Measurements from ENCODE around the gene NPB.

NPB gene

DNA sequence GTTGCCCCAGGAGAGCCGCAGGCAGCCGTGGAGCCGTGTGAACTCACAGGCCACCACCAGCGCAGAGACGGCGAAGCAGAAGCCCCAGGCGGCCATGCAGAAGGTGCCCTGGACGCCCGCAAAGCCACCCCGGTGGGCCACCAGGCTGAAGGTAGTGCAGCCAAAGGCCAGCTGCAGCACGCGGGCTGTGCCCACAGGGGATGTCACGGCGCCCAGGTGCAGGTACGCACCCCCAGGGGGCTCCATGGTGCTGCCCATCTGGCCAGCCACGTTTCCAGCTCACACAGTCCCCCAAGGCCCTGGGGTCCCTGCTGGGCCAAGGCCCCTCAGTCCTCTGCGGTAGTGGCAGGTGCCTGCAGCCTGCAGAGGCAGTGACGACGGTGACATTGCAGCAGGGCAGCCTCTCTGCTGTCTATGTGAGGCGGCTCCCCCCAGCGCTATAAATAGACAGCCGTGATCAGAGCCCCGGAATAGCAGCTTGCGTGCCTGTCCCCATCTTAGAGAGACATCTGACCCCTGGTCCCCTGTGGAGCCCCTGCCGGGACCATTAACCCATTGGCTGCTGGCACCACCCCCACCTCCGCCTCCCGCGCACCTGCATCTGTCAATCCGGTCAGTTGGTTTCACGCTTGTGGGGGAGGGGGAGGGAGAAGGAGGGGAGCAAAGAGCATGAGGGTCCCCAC, 39.6 kb downstream of the NPB start:
- no peak for DNase-seq (ENCODE audit: low spot score)

DNA sequence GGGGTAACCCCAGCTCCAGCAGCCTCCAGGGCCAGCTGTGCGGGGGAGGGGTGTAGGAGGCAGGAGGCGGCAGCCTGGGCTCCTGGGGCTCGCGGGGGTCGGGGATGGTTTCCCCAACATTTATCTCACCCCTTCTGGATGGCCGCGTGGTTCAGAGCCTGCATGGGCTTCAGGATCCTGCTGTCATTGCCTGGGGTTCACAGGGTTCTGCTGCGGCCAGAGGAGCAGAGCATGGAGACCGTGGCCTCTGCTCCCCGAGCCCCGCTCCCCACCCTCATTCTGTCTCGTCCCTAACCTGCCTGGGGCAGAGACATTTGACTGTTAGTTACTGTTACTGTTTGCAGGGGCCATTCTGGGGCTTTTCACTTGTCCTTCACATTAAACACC, 40.1 kb downstream of the NPB start:
- no peak for DNase-seq (ENCODE audit: low spot score)

DNA sequence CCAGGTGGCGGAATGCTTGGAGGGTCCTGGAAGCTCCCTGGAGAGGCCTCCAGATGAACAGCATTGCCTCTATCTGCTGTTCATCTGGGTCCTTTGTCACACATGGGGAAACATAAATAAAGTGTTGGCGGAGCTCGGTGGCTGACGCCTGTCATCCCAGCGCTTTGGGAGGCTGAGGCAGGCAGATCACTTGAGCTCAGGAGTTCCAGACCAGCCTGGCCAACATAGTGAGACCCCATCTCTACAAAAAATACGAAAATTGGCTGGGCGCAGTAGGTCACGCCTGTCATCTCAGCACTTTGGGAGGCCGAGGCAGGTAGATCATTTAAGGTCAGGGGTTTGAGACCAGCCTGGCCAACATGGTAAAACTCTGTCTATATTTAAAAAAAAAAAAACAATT, 42.8 kb downstream of the NPB start:
- DNase-seq (ENCODE audit: low spot score), result no peak

DNA sequence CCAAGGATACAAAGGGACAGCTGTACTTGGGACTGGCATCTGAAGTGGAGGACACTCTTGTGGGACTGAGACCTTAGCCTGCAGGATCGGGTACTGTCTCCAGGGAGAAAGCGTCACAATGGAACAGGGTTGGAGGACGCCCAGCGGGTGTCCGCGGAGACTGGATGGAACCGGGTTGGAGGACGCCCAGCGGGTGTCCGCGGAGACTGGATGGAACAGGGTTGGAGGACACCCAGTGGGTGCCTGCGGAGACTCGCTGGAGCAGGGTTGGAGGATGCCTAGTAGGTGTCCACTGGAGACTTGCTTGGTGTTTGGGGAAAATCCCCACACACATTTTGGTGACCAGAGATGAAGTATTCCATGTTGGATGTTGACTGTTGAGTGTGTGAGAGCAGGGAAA, 45.2 kb downstream of the NPB start, which contains the start of gene MYADML2:
TSS of gene MYADML2 (minus strand) at position 45 of the 400 bp plus-strand sequence. CDS start 5,492 bp downstream, outside the sequence.
- DNase-seq (ENCODE audit: low spot score), result no peak

DNA sequence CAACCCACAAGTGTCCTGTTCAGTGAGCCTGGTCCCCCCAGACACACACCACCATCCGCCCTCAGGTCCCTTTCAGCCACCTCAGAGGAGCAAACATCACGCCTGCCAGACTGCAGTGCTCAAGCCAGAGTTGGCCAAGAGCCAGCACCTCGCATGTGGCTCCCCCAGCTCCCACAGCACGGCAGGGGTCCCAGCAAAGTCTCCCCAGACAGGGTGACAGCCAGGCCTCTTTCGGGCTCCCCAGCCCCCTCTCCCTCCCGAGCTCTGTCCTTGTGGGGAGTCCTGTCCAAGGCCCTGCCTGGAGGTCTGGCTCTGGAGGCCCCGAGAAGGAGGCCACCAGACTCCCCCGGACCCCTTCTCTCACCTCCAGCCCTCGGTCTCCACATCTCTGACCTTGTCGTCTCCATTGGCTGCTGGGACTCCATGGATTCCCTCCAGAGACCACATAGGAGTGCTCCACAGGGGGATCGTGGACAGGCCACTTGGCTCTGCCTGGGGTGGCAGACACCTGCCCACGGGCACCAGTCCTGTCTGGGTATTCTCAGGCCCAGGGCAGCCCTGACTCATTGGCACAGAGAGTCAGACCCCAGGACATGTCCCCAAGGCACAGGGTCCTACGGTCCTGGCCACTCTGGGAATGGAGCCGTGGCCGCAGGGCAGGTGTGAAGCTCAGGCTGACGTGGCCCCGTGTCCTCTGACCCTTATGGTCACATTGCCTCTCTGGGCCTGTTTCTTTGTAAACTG, 46.8 kb downstream of the NPB start:
- no peak for DNase-seq (ENCODE audit: low spot score)

GRCh38 chr17:81950501-81950900, 48.5 kb downstream of the NPB start:
- no peak for DNase-seq (ENCODE audit: low spot score)

DNA sequence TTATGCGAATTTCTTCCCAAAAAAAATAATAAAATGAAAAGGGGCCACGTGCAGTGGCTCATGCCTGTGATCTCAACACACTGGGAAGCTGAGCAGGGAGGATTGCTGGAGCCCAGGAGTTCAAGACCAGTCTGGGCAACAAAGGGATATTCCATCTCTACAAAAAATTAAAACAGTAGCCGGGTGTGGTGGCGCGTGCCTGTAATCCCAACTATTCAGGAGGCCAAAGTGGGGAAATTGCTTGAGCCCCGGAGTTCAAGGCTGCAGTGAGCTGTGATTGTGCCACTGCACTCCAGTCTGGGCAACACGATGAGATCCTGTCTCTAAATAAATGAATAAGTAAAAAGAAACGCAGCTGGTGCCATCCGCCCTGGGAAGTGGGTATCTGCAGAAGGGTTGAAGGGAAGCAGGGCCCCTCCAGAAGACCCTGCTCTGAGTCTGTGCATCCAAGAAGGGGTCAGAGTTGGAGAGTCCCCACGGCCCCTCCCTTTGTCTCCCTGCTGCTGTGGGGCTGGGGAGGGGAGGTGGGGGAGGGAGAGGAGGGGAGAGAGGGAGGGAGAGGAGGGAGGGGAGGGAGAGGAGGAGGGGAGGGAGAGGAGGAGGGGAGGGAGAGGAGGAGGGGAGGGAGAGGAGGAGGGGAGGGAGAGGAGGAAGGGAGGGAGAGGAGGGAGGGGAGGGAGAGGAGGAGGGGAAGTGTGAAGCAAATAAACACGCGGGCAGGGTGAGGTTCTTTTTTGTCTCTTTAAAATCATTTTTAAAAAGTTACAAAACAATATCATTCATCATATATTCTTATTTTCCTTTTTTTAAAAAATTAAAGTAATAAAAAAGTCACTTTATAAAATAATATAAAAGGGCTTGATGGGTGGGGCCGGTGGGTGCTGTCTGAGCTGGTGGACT, 50.0 kb downstream of the NPB start:
- no peak for DNase-seq (ENCODE audit: low spot score)

All from ecto neural progenitor cell (in vitro differentiated cells).